Activated gamma-delta T cell (primary cell): Measurements from ENCODE around the gene SCGB1A1.
"Not testable (repeated sequence)": the region's sequence is repeated elsewhere in the genome, so short reads cannot be mapped to it uniquely, and the experiment has no call there.

Experiments used
- DNase-seq: peaks from one replicate; lab custom pipeline; 2025; lab: John Stamatoyannopoulos, UW

The SCGB1A1 gene

GRCh38 chr11:62449912-62450311 lies 31.1 kb downstream of the SCGB1A1 start:
- DNase-seq, result not testable (repeated sequence)

- DNase-seq, result no peak
Observed at GRCh38 chr11:62450543-62451240, 31.9 kb downstream of the SCGB1A1 start.

- DNase-seq, result no peak
Observed at GRCh38 chr11:62451241-62451621, 32.4 kb downstream of the SCGB1A1 start.

DNA sequence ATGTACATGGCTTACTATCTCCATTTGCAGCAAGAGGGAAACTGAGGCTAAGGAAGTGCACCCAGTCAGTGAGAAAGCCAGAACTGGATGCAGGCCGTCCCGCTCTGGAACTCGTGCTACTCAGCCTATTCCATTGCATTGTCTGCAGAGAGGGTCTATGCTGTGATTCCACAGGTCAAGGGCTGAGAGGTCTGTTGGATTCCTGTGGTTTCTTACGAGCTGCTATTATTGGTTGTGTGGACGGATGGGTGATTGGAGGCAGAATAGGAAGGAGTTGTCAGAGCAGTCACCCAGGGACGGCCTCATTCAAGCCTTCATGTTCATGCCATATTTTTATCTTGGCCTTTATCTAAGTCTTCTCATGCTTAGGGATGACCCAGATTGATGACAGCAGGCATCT lies 33.4 kb downstream of the SCGB1A1 start:
- no peak for DNase-seq

- DNase-seq, result no peak
Observed at GRCh38 chr11:62452839-62453468, 34.1 kb downstream of the SCGB1A1 start.

GRCh38 chr11:62456630-62457029 lies 37.8 kb downstream of the SCGB1A1 start:
- no peak for DNase-seq

DNA sequence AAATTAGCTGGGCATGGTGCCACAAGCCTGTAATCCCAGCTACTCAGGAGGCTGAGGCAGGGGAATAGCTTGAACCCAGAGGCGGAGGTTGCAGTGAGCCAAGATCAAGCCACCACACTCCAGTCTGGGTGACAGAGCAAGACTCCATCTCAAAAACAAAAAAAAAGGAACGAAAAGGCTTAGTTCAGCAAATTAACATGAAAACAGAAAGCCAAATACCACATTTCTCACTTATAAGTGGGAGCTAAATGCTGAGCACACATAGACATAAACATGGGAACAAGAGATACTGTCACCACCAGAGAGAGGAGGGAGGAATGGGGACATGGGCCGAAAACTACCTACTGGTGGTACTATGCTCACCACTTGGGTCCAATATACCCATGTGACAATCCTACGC lies 38.6 kb downstream of the SCGB1A1 start:
- no peak for DNase-seq

DNA sequence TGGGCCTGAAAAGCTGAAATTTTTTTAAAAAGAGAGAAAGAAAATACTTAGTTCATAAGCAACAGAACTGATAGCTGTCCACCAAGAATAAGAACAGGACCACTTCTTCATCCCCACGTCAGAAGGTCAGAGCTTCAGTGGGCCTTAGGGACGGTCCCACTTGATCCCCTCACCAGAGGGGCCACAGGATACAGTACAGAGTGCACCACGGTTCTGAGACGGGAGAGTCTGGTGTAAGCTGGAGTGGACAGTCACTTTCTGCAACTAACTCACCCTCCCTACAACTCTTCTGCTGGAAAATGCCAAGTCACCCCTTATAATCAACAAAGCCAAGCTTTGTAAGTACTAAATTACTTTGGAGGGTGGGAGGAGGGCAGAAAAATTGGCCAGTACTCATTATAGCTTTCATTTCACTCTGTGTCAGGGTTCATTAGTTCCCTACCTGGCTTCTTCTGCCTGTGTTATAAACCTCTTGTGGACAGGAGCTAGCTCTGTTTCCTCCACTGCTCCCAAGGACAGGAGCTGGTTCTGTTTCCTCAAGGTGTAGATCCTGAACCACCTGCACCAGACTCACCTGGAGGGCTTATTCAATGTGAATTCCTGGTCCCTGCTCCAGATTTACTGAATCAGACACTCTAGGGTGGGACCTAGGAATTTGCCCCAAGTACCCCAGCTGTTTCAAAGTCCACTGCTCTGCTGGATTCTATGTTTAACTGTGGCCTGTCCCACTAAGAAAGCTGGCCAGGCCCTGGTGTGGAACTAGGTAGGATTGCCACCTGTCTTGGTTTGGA lies 39.6 kb downstream of the SCGB1A1 start:
- DNase-seq, result no peak

DNA sequence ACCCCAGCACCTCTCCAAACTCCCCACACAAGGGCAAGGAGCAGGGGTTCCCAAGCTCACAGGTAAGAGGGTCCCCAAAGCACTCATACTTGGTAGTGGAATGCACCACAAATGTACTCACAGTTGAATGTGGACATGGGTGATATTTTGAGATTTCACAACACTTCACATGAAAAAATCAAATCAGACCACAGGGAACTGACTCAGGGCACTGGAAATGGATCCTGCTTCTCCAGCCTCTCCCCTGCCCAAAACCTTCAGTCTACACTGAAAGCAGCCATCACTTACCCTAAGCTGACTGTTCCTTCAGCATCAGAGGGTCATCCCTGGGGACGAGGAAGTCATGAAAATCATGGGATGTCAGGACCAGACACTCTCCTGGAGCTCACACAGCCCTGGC lies 40.2 kb downstream of the SCGB1A1 start:
- no peak for DNase-seq

DNA sequence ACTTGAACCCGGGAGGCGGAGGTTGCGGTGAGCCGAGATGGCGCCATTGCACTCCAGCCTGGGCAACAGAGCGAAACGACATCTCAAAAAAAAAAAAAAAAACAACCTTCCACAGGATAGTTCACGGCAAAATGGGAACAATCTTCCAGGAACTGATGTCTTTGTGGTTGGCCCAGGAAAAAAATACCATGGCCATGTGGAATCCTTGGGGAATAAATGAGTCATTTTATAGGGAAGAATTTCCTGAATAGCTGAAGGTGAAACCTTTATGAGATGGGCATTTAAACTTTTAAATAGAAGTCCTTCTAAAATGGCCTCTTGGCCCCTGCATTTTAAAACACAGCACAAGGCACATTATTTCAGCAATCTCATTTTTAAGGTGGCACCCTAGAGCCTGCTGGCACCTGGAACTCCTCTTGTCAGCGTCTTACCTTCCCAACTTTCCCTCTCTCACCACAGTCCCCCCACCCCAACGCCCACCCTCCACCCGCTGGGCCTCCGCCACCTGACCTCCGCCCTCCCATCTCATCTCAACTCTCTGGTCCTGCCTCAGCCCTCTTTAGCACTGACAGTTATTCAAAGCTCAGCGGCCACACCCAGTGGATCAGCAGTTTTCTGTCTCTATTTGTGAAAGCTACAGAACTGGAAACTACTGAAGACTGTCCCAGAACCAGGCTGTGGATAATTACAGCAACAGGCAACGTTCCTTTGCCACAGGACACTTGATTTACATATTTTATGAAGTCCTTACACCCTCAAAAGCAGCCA lies 43.1 kb downstream of the SCGB1A1 start:
- DNase-seq, result no peak

DNA sequence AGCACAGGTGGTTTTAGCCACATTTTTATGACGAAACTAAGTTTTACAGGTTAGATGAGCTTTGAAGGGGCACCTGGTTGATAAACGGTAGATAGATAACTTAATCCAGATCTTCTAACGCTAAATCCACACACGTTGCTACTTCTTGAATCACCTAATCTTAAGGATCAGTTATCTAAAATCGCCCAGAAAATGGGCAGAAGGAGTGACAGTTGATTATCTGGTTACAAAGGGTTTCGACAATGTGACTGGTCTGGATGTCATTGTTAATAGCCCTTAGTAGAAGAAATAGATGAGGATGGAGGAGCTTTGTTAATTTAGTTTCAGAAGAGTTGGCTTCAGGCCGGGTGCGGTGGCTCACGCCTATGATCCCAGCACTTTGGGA lies 43.7 kb downstream of the SCGB1A1 start:
- DNase-seq, result no peak

DNA sequence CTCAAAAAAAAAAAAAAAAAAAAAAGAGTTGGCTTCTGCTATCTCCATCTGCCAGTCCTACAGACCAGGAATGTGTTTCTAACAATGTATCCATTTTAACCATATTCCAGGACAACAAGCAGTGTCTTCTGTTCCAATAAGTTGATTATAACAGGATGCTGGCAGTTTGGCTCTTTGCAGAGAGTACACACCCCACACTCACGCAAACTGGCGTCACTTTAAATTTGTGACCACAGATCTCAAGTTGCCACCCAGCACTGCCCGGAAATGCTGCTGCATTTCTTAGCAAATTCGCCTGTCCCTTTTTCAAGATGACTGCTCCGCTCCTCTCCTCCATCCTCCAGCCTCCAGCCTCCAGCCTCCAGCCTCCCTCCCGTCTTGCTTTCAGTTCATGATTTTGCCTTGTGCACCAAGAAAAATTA lies 44.3 kb downstream of the SCGB1A1 start:
- no peak for DNase-seq

DNA sequence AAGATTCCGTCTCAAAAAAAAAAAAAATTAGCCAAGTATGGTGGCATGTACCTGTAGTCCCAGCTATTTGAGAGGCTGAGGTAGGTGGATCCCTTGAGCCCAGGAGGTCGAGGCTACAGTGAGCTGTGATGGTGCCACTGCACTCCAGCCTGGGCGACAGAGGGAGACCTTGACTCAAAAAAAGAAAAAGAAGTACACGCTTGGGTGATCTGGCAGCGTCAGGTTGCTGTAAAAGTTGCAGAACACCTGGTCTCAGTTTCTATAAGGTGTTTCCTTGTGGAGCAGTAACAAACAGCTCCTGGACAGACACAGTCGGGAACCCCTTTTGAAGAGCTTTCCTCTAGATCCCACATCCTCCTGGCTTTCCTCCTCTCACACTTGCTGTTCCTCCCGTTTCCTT lies 45.8 kb downstream of the SCGB1A1 start:
- DNase-seq, result no peak

DNA sequence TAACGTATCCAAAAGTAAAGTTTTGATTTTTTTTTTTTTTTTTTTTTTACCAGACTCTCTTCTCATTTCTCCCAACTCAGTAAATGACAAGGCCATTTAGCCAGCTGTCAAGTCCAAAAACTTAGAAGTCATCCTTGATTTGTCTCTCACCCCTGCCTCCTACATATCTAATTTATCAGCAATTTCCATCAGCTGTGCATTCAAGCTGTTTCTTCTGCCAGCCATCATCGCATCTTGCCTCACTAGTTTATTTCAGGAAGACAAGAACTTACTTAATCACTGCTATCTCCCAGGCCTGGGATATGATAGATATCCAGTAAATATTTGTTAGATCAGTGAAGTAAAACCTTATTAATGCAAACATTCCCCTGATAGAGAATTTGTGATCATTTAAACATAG lies 47.6 kb downstream of the SCGB1A1 start:
- no peak for DNase-seq

- no peak for DNase-seq
Observed at GRCh38 chr11:62468577-62468976, 49.7 kb downstream of the SCGB1A1 start.

DNA sequence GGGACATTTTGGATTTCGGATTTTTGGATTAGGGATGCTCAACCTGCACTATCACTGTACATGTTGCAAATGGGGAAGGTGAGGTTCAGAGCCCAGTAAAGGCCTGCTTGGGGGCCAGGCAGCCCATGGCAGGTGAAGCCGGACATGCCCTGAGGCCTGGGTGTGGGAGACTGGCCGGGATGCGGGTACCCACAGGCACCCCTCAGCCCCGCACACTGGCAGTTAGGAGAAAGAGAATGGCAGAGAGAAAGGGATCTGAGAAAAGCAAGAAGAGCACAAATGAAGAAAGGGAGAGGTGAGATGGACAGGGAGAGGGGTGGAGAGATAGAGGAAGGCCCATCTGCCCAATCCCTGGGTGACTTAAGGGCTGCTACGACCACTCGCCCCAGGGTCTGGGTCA lies 52.8 kb downstream of the SCGB1A1 start:
- DNase-seq, result no peak

- no peak for DNase-seq
Observed at GRCh38 chr11:62472063-62472884, 53.4 kb downstream of the SCGB1A1 start.
